IMR-90 (cell line): ENCODE results near the gene EDDM13. TPM values are rescaled to one million over a fixed set of nuclear protein-coding genes. Genes with fewer than 3 reads are reported as not detected.

Experiments used
- ATAC-seq: fragments of 200-7000 bp; cut with Tn5 transposase; 2 replicates; pipeline ENCODE4 v1.9.1; 2020; ENCODE audit warnings: low read depth, mild to moderate bottlenecking, moderate library complexity
- BruUV-seq: library from RNA; stranded (reverse); fragments of 400-500 nt; replicated peaks from 2 replicates; lab custom pipeline; 2021; lab: Mats Ljungman, UMichigan
- CTCF ChIA-PET: fragments of 300-600 bp; formaldehyde crosslinking; extraction: SDS; loops from one replicate; lab custom pipeline; 2021; ENCODE audit warnings: antibody characterized with exemption; lab: Yijun Ruan, JAX
- POLR2A ChIA-PET: fragments of 300-600 bp; sonication (Branson Sonifier 250); formaldehyde crosslinking; loops from one replicate; lab custom pipeline; 2022; ENCODE audit warnings: antibody characterized with exemption; ENCODE audit not compliant: unreplicated experiment; lab: Charles Lee
- DNase-seq: peaks from one replicate; pipeline ENCODE4 v3.0.0; 2013
- H2AFZ ChIP-seq: replicated peaks from 2 replicates; pipeline ENCODE3; 2013; ENCODE audit warnings: low read length, mild to moderate bottlenecking; ENCODE audit not compliant: poor library complexity
- H2AK5ac ChIP-seq: 2 replicates; pipeline ENCODE4 v1.6.1; 2013; ENCODE audit warnings: low read depth, low read length, inconsistent platforms
- H2AK9ac ChIP-seq: replicated peaks from 2 replicates; pipeline ENCODE3; 2013; ENCODE audit warnings: mild to moderate bottlenecking, low read depth, low read length, moderate library complexity; ENCODE audit not compliant: poor library complexity
- H2BK120ac ChIP-seq: 2 replicates; pipeline ENCODE4 v1.6.1; 2013; ENCODE audit warnings: low read depth, low read length, inconsistent platforms
- H2BK15ac ChIP-seq: 3 replicates; pipeline ENCODE4 v1.6.1; 2013; ENCODE audit warnings: low read depth, low read length, inconsistent platforms
- H2BK20ac ChIP-seq: 2 replicates; pipeline ENCODE4 v1.6.1; 2013; ENCODE audit warnings: low read depth, mild to moderate bottlenecking, inconsistent platforms, low read length, moderate library complexity
- H2BK5ac ChIP-seq: 2 replicates; pipeline ENCODE4 v1.6.1; 2013; ENCODE audit warnings: mild to moderate bottlenecking, low read depth, low read length, inconsistent platforms; ENCODE audit not compliant: poor library complexity, severe bottlenecking
- H3K14ac ChIP-seq: replicated peaks from 2 replicates; pipeline ENCODE4 v1.6.1; 2013; ENCODE audit warnings: low read depth, low read length, inconsistent platforms
- H3K18ac ChIP-seq: 2 replicates; pipeline ENCODE4 v1.6.1; 2013; ENCODE audit warnings: low read depth, low read length, control low read depth
- H3K23ac ChIP-seq: 2 replicates; pipeline ENCODE4 v1.6.1; 2013; ENCODE audit warnings: low read depth, low read length, inconsistent platforms
- H3K27ac ChIP-seq: 2 replicates; pipeline ENCODE4 v1.5.1; 2013; ENCODE audit warnings: mild to moderate bottlenecking, control low read depth, low read length; ENCODE audit not compliant: insufficient read depth
- H3K27me3 ChIP-seq: 2 replicates; pipeline ENCODE4 v1.6.1; 2013; ENCODE audit warnings: low read length; ENCODE audit not compliant: control insufficient read depth, insufficient read depth
- H3K36me3 ChIP-seq: 2 replicates; pipeline ENCODE4 v1.6.1; 2013; ENCODE audit warnings: low read length, mixed read lengths; ENCODE audit not compliant: control insufficient read depth, insufficient read depth
- H3K4ac ChIP-seq: 2 replicates; pipeline ENCODE4 v1.6.1; 2013; ENCODE audit warnings: low read depth, low read length, inconsistent platforms
- H3K4me1 ChIP-seq: 2 replicates; pipeline ENCODE4 v1.6.1; 2013; ENCODE audit warnings: low read length, mixed read lengths; ENCODE audit not compliant: control insufficient read depth, insufficient read depth
- H3K4me2 ChIP-seq: 2 replicates; pipeline ENCODE4 v1.6.1; 2013; ENCODE audit warnings: low read depth, mild to moderate bottlenecking, control low read depth, low read length, moderate library complexity
- H3K4me3 ChIP-seq: 2 replicates; pipeline ENCODE4 v1.5.1; 2013; ENCODE audit warnings: low read depth, mild to moderate bottlenecking, control low read depth, low read length, moderate library complexity; ENCODE audit not compliant: insufficient read depth
- H3K56ac ChIP-seq: 2 replicates; pipeline ENCODE4 v1.6.1; 2013; ENCODE audit warnings: low read length, inconsistent platforms; ENCODE audit not compliant: insufficient read depth; ENCODE audit errors: extremely low read depth
- H3K79me1 ChIP-seq, 2 experiments: 2 replicates each; pipeline ENCODE4 v1.6.1; 2013; ENCODE audit warnings: low read length in 2 of 2, inconsistent platforms in 1 of 2, low read depth in 1 of 2
- H3K9ac ChIP-seq: 2 replicates; pipeline ENCODE4 v1.6.1; 2013; ENCODE audit warnings: low read depth, low read length, control low read depth
- H3K9me1 ChIP-seq: 2 replicates; pipeline ENCODE4 v1.6.1; 2013; ENCODE audit warnings: low read length, inconsistent platforms; ENCODE audit not compliant: insufficient read depth
- H3K9me3 ChIP-seq: 2 replicates; pipeline ENCODE4 v1.6.1; 2013; ENCODE audit warnings: low read length; ENCODE audit not compliant: control insufficient read depth, insufficient read depth
- H4K20me1 ChIP-seq: 2 replicates; pipeline ENCODE4 v1.6.1; 2013; ENCODE audit warnings: low read length, inconsistent platforms; ENCODE audit not compliant: insufficient read depth
- H4K5ac ChIP-seq: 2 replicates; pipeline ENCODE4 v1.6.1; 2013; ENCODE audit warnings: mild to moderate bottlenecking, low read depth, low read length, control low read depth
- H4K8ac ChIP-seq, 2 experiments: 2 replicates each; pipeline ENCODE4 v1.6.1; 2013; ENCODE audit warnings: low read depth in 2 of 2, low read length in 2 of 2, control low read depth in 1 of 2, inconsistent platforms in 1 of 2
- H4K91ac ChIP-seq: 2 replicates; pipeline ENCODE4 v1.6.1; 2013; ENCODE audit warnings: low read depth, low read length, inconsistent platforms; ENCODE audit not compliant: insufficient read depth
- WGBS, 2 experiments: methylation state at CpG; one replicate each; pipeline versions ENCODE4 v1.1.5 to v1.1.7; 2013; ENCODE audit warnings: missing lambda C conversion rate in 2 of 2; ENCODE audit not compliant: insufficient read length in 1 of 2; ENCODE audit errors: extremely low coverage in 2 of 2; 5-methylcytosine and 5-hydroxymethylcytosine counted together
- dilution Hi-C: fragments of 300-500 bp; cut with HindIII; formaldehyde crosslinking; loops from one replicate; pipeline ENCODE4 v1.14.3; 2018; ENCODE audit warnings: low sequenced_read_pairs; ENCODE audit not compliant: unreplicated experiment
- in situ Hi-C: fragments of 300-500 bp; cut with MboI; formaldehyde crosslinking; loops from 3 replicates; pipeline ENCODE4 v1.14.3; 2019; ENCODE audit warnings: low sequenced_read_pairs, inconsistent platforms, mixed read lengths
- intact Hi-C: fragments of 100-400 bp; cut with micrococcal nuclease; formaldehyde crosslinking; loops from 2 replicates; pipeline ENCODE4 v1.10.0; 2022
- polyA plus RNA-seq, 3 experiments: library from polyadenylated mRNA; depleted of rRNA; stranded (reverse); fragments of >200 nt; gene quantifications; 2 replicates each; pipeline ENCODE4 v1.2.3, GENCODE V29; 2012; ENCODE audit warnings: low replicate concordance in 1 of 3
- total RNA-seq: library from RNA; depleted of rRNA; stranded (reverse); fragments of >200 nt; gene quantifications from 2 replicates; pipeline ENCODE4 v1.2.3, GENCODE V29; 2012
- TF ChIP-seq, protein P1 (sequence below): conservative IDR thresholded peaks from 2 replicates; pipeline ENCODE4 v1.5.1; 2012; ENCODE audit warnings: mild to moderate bottlenecking, low read depth, low read length, improper control_type of control experiment

Gene EDDM13
- total and polyA plus RNA-seq, 2 of the 4 experiments (the other 2 are of a cell fraction): not detected

- no peak overlapping the region for H2AFZ ChIP-seq
- dilution Hi-C loops (no loop called here), intact Hi-C loops (no loop called here), in situ Hi-C loops (no loop called here)
- H2BK15ac ChIP-seq: no peak overlapping the region
- H3K4ac ChIP-seq: no peak overlapping the region
- BruUV-seq: no TSS peak
- no peak overlapping the region for H2BK5ac ChIP-seq
- no peaks in the 10 kb centered on the region for H3K79me1 ChIP-seq
- no peaks in the 10 kb centered on the region for H3K9me1 ChIP-seq
- no peak overlapping the region for H4K5ac ChIP-seq
- DNase-seq: no peak
- H3K4me2 ChIP-seq: no peak overlapping the region
- no peaks in the 10 kb centered on the region for H3K4me1 ChIP-seq
- no peak overlapping the region for H4K8ac ChIP-seq
- H3K9me3 ChIP-seq: no peaks in the 10 kb centered on the region
- ChIA-PET CTCF (no interaction called here), POLR2A (no interaction called here)
- no peak overlapping the region for H3K14ac ChIP-seq
- H4K20me1 ChIP-seq: no peaks in the 10 kb centered on the region
- no peak overlapping the region for H2BK120ac ChIP-seq
- H3K56ac ChIP-seq: no peak overlapping the region
- ATAC-seq: no peak
- no peaks in the 10 kb centered on the region for H3K36me3 ChIP-seq
- H3K27ac ChIP-seq: no peak overlapping the region
- no peak overlapping the region for H3K18ac ChIP-seq
- WGBS, 2 experiments: 100% methylated on average over 1 of the region's 4 CpGs; no CpG with 5 or more reads in 1 of the 2 experiments
- H4K91ac ChIP-seq: no peak overlapping the region
- H3K23ac ChIP-seq: no peak overlapping the region
- TF ChIP-seq, protein P1, sequence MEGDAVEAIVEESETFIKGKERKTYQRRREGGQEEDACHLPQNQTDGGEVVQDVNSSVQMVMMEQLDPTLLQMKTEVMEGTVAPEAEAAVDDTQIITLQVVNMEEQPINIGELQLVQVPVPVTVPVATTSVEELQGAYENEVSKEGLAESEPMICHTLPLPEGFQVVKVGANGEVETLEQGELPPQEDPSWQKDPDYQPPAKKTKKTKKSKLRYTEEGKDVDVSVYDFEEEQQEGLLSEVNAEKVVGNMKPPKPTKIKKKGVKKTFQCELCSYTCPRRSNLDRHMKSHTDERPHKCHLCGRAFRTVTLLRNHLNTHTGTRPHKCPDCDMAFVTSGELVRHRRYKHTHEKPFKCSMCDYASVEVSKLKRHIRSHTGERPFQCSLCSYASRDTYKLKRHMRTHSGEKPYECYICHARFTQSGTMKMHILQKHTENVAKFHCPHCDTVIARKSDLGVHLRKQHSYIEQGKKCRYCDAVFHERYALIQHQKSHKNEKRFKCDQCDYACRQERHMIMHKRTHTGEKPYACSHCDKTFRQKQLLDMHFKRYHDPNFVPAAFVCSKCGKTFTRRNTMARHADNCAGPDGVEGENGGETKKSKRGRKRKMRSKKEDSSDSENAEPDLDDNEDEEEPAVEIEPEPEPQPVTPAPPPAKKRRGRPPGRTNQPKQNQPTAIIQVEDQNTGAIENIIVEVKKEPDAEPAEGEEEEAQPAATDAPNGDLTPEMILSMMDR: no peak
- no peak overlapping the region for H2AK5ac ChIP-seq
- H2AK9ac ChIP-seq: no peak overlapping the region
- H3K9ac ChIP-seq: no peak overlapping the region
- no peaks in the 10 kb centered on the region for H3K27me3 ChIP-seq
- no peak overlapping the region for H3K4me3 ChIP-seq
- H2BK20ac ChIP-seq: no peak overlapping the region
Observed at GRCh38 chr19:56282809-56283208, 10.3 kb downstream of the EDDM13 start.
